NK-92 treated with Interleukin-12 subunit alpha and Interleukin-12 subunit beta, amount 100 ng/mL, for 24 hours (cell line): ENCODE measurements around the gene CLASP2.
"Not testable (repeated sequence)": the region's sequence is repeated elsewhere in the genome, so short reads cannot be mapped to it uniquely, and the experiment has no call there.

ENCODE experiments used
- DNase-seq: peaks from one replicate; lab custom pipeline; 2025; lab: John Stamatoyannopoulos, UW

CLASP2 gene

DNA sequence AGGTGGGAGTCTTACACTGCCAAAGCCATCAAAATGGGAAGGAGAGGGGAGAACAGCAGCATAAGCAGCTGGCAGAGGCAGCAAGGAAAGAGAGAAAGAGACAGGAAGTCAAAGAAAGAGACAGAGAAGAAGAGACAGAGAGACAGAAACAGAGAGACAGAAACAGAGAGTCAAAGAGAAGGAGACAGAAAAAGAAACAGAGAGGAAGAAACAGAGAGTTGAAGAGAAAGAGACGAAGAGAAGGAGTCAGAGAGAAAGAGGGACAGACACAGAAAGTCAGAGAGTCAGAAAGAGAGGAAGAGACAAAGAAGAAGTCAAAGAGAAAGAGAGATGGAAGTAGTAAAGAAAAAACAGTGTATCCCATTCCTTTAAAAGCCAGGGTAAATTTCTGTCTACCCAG lies 266.1 kb downstream of the CLASP2 start:
- DNase-seq = not testable (repeated sequence)

GRCh38 chr3:33447958-33448357 lies 270.1 kb downstream of the CLASP2 start:
- DNase-seq = no peak

DNA sequence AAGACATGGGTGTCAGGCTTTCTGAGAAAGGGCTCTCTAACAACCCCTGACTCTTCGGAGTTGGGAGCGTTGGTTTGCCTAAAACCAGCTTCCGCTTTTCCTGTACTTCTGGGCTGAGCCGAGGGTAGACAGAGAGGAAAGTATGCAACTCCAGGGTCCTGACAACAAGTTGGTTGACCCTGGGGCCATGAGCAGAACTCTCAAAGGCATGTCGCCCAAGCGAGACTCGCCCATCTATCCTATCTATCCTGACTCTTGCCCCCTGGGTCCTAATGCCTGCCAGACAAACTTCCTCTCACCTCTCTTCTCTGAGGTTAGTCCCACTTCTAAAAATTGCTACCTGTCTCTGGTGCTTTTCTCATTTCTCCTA lies 270.8 kb downstream of the CLASP2 start:
- DNase-seq = not testable (repeated sequence)
